ENCODE measurements around the gene OR5K3. TPM values are rescaled to one million over a fixed set of nuclear protein-coding genes. Genes with fewer than 3 reads are reported as not detected.

The OR5K3 gene, protein sequence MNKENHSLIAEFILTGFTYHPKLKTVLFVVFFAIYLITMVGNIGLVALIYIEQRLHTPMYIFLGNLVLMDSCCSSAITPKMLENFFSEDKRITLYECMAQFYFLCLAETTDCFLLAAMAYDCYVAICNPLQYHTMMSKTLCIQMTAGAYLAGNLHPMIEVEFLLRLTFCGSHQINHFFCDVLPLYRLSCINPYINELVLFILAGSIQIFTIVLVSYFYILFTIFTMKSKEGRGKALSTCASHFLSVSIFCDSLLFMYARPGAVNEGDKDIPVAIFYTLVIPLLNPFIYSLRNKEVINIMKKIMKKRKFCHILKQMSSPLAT
- not detected in 2 replicates for total RNA-seq (2014; rRNA removed; shearing (Covaris generic); ENCODE audit: low replicate concordance)

DNA sequence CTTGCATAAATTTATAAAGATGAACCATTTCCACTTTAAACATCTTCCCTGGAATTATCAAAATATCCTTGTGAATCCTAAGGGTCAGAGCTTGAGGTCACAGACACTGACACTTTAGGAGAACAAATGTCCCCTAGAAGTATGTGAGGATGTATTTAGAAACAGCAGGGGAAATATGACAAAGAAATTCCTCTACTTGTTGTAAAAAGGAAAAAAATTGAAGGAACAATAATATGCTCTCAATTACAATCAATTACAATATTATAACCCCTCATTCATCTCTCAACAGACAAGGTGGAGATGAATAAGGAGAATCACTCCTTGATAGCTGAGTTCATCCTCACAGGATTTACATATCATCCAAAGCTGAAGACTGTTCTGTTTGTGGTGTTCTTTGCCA is at the start of gene OR5K3:
Gene OR5K3 (plus strand): TSS at position 301 of the 400 bp plus-strand sequence. CDS start 0 bp downstream, at position 301.
- H3K4me2 ChIP-seq (ENCODE audit: low read depth, low read length, poor library complexity, severe bottlenecking), result no peak within 1 kb of the TSS
- no peaks in the 10 kb centered on the region for H3K79me2 ChIP-seq (ENCODE audit: low read length)
- no peaks in the 10 kb centered on the region for H3K27me3 ChIP-seq (ENCODE audit: low read length)
- no peaks in the 10 kb centered on the region for H4K20me1 ChIP-seq (ENCODE audit: insufficient read depth, low read depth, low read length)
- no peaks in the 10 kb centered on the region for H3K9me3 ChIP-seq (ENCODE audit: low read length)
- no peak within 1 kb of the TSS for H3K9ac ChIP-seq (ENCODE audit: low read length)
- H3K27ac ChIP-seq (ENCODE audit: low read length), result no peak within 1 kb of the TSS
- no peak within 1 kb of the TSS for H3K4me3 ChIP-seq (ENCODE audit: low read length)
- DNase-seq, result no peak
- no peaks in the 10 kb centered on the region for H3K4me1 ChIP-seq (ENCODE audit: low read length)
- H2AFZ ChIP-seq (ENCODE audit: low read length), result no peak within 1 kb of the TSS
- no peaks in the 10 kb centered on the region for H3K9me2 ChIP-seq (replicated peaks; ENCODE audit: insufficient read depth, low read length)
- H3K36me3 ChIP-seq (ENCODE audit: insufficient read depth, low read length), result no peaks in the 10 kb centered on the region

DNA sequence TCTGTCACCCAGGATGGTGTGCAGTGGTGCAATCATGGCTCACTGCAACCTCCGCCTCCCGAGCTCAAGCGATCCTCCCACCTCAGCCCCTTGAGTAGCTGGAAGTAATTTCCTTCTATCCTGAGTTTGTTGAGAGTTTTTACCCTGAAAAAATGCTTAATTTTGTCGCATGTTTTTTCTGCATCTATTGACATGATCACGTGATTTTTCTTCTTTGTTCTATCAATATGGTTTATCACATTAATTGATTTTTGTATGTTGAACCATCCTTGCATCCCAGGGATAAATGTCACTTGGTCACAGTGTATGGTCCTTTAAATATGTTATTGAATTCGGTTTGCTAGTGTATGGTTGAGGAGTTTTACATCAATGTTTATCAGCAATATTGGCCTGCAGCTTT is 48.7 kb upstream of the OR5K3 start:
- no peaks in the 10 kb centered on the region for H3K27me3 ChIP-seq (ENCODE audit: low read length)
- no peaks in the 10 kb centered on the region for H3K9me2 ChIP-seq (replicated peaks; ENCODE audit: insufficient read depth, low read length)
- no peaks in the 10 kb centered on the region for H3K36me3 ChIP-seq (ENCODE audit: insufficient read depth, low read length)
- H3K9ac ChIP-seq (ENCODE audit: low read length), result no peak overlapping the region
- H3K27ac ChIP-seq (ENCODE audit: low read length), result no peak overlapping the region
- no peak overlapping the region for H2AFZ ChIP-seq (ENCODE audit: low read length)
- DNase-seq, result no peak
- H3K4me1 ChIP-seq (ENCODE audit: low read length), result no peaks in the 10 kb centered on the region
- H4K20me1 ChIP-seq (ENCODE audit: insufficient read depth, low read depth, low read length), result no peaks in the 10 kb centered on the region
- no peaks in the 10 kb centered on the region for H3K9me3 ChIP-seq (ENCODE audit: low read length)
- H3K4me2 ChIP-seq (ENCODE audit: low read depth, low read length, poor library complexity, severe bottlenecking), result no peak overlapping the region
- H3K4me3 ChIP-seq (ENCODE audit: low read length), result no peak overlapping the region
- H3K79me2 ChIP-seq (ENCODE audit: low read length), result no peaks in the 10 kb centered on the region

DNA sequence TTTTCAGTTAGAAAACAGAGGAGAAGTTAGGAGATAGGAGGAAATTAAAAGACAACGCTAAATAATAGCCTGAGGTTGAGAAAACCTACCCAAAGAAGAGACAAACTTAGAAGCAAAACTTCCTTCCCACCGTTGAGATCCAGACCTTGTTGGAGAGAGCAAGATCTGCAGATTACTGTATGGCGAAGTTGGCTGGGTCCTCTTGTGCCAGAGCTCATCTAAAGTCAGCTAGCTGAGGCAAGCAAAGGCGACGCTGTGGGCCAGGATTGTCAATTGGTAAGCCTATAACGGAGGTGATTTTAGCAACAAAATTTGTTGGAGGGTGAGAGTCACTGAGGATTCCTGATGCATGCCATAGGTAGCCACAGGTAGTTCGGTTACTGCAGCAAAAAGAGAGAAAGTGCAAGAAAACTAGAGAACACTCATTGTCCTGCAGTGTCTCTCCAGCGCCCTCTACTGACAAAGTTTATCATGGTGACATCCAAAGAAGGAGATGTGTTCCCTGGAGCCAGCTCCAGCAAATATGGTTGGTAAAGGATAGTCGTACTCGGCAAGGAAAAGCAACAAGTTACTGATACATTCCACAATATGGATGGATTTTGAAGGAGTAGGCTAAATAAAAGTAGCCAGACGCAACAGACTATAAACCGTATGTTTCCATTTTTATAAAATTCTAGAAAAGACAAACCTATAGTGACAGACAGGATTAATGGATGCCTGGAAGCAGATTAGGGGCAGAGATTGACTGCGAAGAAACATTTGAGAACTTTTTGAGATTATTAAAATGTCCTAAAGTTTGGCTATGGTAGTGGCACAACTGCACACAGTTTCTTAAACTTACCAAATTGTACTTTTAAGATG is 46.6 kb upstream of the OR5K3 start:
- Histone ChIP-seq H3K4me3 (ENCODE audit: low read length) (no peak overlapping the region), H3K36me3 (ENCODE audit: insufficient read depth, low read length) (no peaks in the 10 kb centered on the region), H3K9me3 (ENCODE audit: low read length) (no peaks in the 10 kb centered on the region), H3K79me2 (ENCODE audit: low read length) (no peaks in the 10 kb centered on the region), H3K27ac (ENCODE audit: low read length) (no peak overlapping the region), H3K4me2 (ENCODE audit: low read depth, low read length, poor library complexity, severe bottlenecking) (no peak overlapping the region), H3K9ac (ENCODE audit: low read length) (no peak overlapping the region), H3K27me3 (ENCODE audit: low read length) (no peaks in the 10 kb centered on the region), H3K9me2 (replicated peaks; ENCODE audit: insufficient read depth, low read length) (no peaks in the 10 kb centered on the region), H2AFZ (ENCODE audit: low read length) (no peak overlapping the region), H4K20me1 (ENCODE audit: insufficient read depth, low read depth, low read length) (no peaks in the 10 kb centered on the region), H3K4me1 (ENCODE audit: low read length) (no peaks in the 10 kb centered on the region)
- peak; percentile 87 for DNase-seq

DNA sequence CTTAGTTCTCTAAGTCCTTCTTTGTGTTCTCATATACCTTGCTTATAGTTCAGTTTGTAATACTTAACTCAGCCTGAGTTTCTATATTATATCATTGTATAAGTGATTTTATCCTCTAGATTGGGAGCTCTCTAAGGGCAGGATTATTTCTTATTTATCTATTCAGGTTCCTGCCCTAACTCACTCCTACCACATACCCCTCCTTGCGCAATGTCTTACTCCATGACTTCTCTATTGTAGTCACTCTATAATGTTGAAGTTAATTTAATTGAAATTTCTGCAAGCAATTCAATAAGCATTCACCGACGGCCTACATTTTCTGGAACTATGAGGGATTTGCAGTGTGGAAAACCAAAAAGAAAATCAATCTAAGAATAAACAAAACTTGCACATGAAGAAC is 40.4 kb upstream of the OR5K3 start:
- no peak overlapping the region for H3K4me2 ChIP-seq (ENCODE audit: low read depth, low read length, poor library complexity, severe bottlenecking)

DNA sequence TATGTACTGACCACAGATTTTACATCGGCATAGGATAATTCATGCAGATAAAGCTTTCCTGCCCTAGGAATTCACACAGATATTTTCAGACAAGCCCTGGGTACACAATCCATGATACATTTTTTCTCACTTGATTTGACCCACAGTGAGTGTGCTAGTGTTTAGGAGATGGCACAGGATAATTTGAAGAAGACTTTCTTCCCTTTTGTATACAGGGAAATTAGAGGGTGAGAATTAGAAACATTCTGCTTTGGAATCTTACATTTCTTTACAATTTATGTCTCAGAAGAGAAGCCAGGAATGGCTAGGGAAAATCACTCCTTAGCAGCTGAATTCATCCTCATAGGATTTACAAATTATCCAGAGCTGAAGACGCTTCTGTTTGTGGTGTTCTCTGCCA is 36.9 kb upstream of the OR5K3 start, which contains the start of gene OR5K4:
Gene OR5K4 (plus strand): TSS at position 301 of the 400 bp plus-strand sequence. CDS start 0 bp downstream, at position 301.
- Histone ChIP-seq H3K9ac (ENCODE audit: low read length) (no peak within 1 kb of the TSS), H3K4me1 (ENCODE audit: low read length) (no peaks in the 10 kb centered on the region), H3K79me2 (ENCODE audit: low read length) (no peaks in the 10 kb centered on the region), H4K20me1 (ENCODE audit: insufficient read depth, low read depth, low read length) (no peaks in the 10 kb centered on the region), H3K36me3 (ENCODE audit: insufficient read depth, low read length) (no peaks in the 10 kb centered on the region), H3K9me2 (replicated peaks; ENCODE audit: insufficient read depth, low read length) (no peaks in the 10 kb centered on the region), H3K27me3 (ENCODE audit: low read length) (no peaks in the 10 kb centered on the region), H3K27ac (ENCODE audit: low read length) (no peak within 1 kb of the TSS), H3K4me3 (ENCODE audit: low read length) (no peak within 1 kb of the TSS), H2AFZ (ENCODE audit: low read length) (no peak within 1 kb of the TSS), H3K4me2 (ENCODE audit: low read depth, low read length, poor library complexity, severe bottlenecking) (no peak within 1 kb of the TSS), H3K9me3 (ENCODE audit: low read length) (no peaks in the 10 kb centered on the region; the same call in 1 of the 2 replicates)
- DNase-seq, result no peak

More for the DNA sequence above, 40.4 kb upstream of the OR5K3 start:
- no peaks in the 10 kb centered on the region for H3K9me2 ChIP-seq (replicated peaks; ENCODE audit: insufficient read depth, low read length)
- no peaks in the 10 kb centered on the region for H3K9me3 ChIP-seq (ENCODE audit: low read length)
- no peaks in the 10 kb centered on the region for H3K79me2 ChIP-seq (ENCODE audit: low read length)
- H3K27ac ChIP-seq (ENCODE audit: low read length), result no peak overlapping the region
- no peak overlapping the region for H2AFZ ChIP-seq (ENCODE audit: low read length)
- H4K20me1 ChIP-seq (ENCODE audit: insufficient read depth, low read depth, low read length), result no peaks in the 10 kb centered on the region
- no peak for DNase-seq
- no peak overlapping the region for H3K4me3 ChIP-seq (ENCODE audit: low read length)
- no peaks in the 10 kb centered on the region for H3K36me3 ChIP-seq (ENCODE audit: insufficient read depth, low read length)
- no peaks in the 10 kb centered on the region for H3K4me1 ChIP-seq (ENCODE audit: low read length)
- H3K27me3 ChIP-seq (ENCODE audit: low read length), result no peaks in the 10 kb centered on the region
- H3K9ac ChIP-seq (ENCODE audit: low read length), result no peak overlapping the region

DNA sequence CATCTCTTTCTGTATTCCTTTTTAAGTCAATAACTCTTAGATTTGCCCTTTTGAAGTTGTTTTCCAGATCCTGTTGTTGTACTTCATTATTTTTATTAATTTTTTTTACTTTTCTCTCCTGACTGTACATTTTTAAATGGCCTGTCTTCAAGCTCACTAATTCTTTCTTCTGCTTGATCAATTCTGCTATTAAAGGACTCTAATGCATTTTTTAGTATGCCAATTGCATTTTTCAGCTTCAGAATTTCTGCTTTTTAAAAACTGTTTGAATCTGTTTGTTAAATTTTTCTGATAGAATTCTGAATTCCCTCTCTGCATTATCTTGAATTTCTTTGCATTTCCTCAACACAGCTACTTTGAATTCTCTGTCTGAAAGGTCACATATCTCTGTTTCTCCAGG is 31.2 kb upstream of the OR5K3 start:
- Histone ChIP-seq H3K27me3 (ENCODE audit: low read length) (no peaks in the 10 kb centered on the region), H3K4me1 (ENCODE audit: low read length) (no peaks in the 10 kb centered on the region), H3K4me2 (ENCODE audit: low read depth, low read length, poor library complexity, severe bottlenecking) (no peak overlapping the region), H3K27ac (ENCODE audit: low read length) (no peak overlapping the region), H3K9me2 (replicated peaks; ENCODE audit: insufficient read depth, low read length) (no peaks in the 10 kb centered on the region), H4K20me1 (ENCODE audit: insufficient read depth, low read depth, low read length) (no peaks in the 10 kb centered on the region), H3K4me3 (ENCODE audit: low read length) (no peak overlapping the region), H3K9me3 (ENCODE audit: low read length) (peaks cover 3% of the 10 kb centered on the region), H3K36me3 (ENCODE audit: insufficient read depth, low read length) (no peaks in the 10 kb centered on the region), H2AFZ (ENCODE audit: low read length) (no peak overlapping the region), H3K9ac (ENCODE audit: low read length) (no peak overlapping the region), H3K79me2 (ENCODE audit: low read length) (no peaks in the 10 kb centered on the region)
- DNase-seq, result no peak

DNA sequence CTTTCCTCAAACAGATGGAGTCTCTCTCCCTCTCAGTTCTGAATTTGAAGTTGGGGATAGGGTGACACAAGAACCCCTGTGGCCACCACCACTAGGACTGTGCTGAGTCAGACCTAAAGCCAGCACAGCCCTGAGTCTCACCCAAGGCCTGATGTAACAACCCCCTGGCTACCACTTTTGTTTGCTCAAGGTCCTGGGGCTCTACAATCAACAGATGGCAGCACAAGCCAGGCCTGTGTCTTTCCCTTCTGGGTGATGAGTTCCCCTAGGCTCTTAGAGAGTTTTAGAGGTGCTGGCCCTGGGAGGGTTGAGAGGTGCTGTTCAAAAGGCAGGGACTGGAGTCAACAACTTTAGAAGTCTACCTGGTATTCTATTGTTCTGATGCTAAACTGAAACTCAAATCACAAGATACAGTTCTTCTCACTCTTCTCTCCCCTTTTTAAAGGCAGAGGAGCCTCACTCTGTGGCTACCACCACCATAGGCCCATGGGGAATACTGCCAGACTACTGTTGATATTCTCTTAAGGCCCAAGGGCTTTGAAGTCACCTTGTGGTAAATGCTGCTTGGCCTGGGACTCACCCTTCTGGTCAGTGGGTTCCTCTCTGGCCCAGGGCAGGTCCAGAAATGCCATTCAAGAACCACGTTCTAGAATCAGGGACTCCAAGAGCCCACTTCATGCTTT is 30.3 kb upstream of the OR5K3 start:
- Histone ChIP-seq H3K36me3 (ENCODE audit: insufficient read depth, low read length) (no peaks in the 10 kb centered on the region), H2AFZ (ENCODE audit: low read length) (no peak overlapping the region), H3K27me3 (ENCODE audit: low read length) (no peaks in the 10 kb centered on the region), H3K9me3 (ENCODE audit: low read length) (peaks cover 3% of the 10 kb centered on the region), H3K79me2 (ENCODE audit: low read length) (no peaks in the 10 kb centered on the region), H3K9me2 (replicated peaks; ENCODE audit: insufficient read depth, low read length) (no peaks in the 10 kb centered on the region), H3K4me1 (ENCODE audit: low read length) (no peaks in the 10 kb centered on the region), H3K27ac (ENCODE audit: low read length) (no peak overlapping the region), H3K4me2 (ENCODE audit: low read depth, low read length, poor library complexity, severe bottlenecking) (no peak overlapping the region), H4K20me1 (ENCODE audit: insufficient read depth, low read depth, low read length) (no peaks in the 10 kb centered on the region), H3K9ac (ENCODE audit: low read length) (no peak overlapping the region), H3K4me3 (ENCODE audit: low read length) (no peak overlapping the region)
- DNase-seq, result no peak

DNA sequence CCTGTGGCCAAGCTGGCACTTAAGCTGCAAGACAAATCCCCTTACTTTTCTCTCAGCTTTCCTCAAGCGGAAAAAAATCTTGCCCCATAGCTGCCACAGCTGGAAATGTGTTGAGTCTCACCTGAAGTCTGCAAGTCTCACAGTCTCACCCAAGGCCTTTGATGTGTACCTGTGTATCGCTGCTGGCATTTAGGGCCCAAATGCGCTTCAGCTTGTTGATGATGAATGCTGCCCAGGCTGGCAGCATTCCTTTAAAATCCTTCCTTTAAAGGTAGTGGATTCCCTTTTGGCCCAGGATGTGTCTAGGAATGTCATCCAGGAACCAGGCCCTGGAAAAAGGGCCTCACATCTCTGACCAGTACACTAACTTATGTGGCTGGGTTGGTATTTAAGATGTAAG is 29.8 kb upstream of the OR5K3 start:
- H3K36me3 ChIP-seq (ENCODE audit: insufficient read depth, low read length), result no peaks in the 10 kb centered on the region
- H3K79me2 ChIP-seq (ENCODE audit: low read length), result no peaks in the 10 kb centered on the region
- no peak overlapping the region for H3K9ac ChIP-seq (ENCODE audit: low read length)
- H4K20me1 ChIP-seq (ENCODE audit: insufficient read depth, low read depth, low read length), result no peaks in the 10 kb centered on the region
- H3K4me1 ChIP-seq (ENCODE audit: low read length), result no peaks in the 10 kb centered on the region
- H3K4me2 ChIP-seq (ENCODE audit: low read depth, low read length, poor library complexity, severe bottlenecking), result no peak overlapping the region
- H3K4me3 ChIP-seq (ENCODE audit: low read length), result no peak overlapping the region
- no peak for DNase-seq
- peaks cover 3% of the 10 kb centered on the region for H3K9me3 ChIP-seq (ENCODE audit: low read length)
- no peaks in the 10 kb centered on the region for H3K9me2 ChIP-seq (replicated peaks; ENCODE audit: insufficient read depth, low read length)
- no peak overlapping the region for H2AFZ ChIP-seq (ENCODE audit: low read length)
- H3K27me3 ChIP-seq (ENCODE audit: low read length), result no peaks in the 10 kb centered on the region
- H3K27ac ChIP-seq (ENCODE audit: low read length), result no peak overlapping the region
